GM10266 (cell line): ENCODE results near the gene C2orf92.

Experiments
- DNase-seq: peaks from one replicate; pipeline ENCODE4 v3.0.0; 2012; ENCODE audit errors: extremely low spot score
- CTCF ChIP-seq: IDR thresholded peaks from 2 replicates; pipeline ENCODE4 v1.5.1; 2012; ENCODE audit warnings: mild to moderate bottlenecking, low read depth; ENCODE audit not compliant: control insufficient read depth, insufficient read depth; ENCODE audit errors: missing control alignments

Gene C2orf92

GRCh38 chr2:97688062-97688827, 18.7 kb downstream of the C2orf92 start:
- no peak for TF ChIP-seq CTCF
- DNase-seq, result no peak

- TF ChIP-seq CTCF, result no peak
- DNase-seq, result peak; percentile 1
Measured at GRCh38 chr2:97691166-97691565, 21.7 kb downstream of the C2orf92 start.

- no peak for DNase-seq
- no peak for TF ChIP-seq CTCF
Measured at GRCh38 chr2:97693476-97693875, 24.0 kb downstream of the C2orf92 start.

GRCh38 chr2:97695744-97696143, 26.2 kb downstream of the C2orf92 start:
- DNase-seq, result peak; percentile 2
- TF ChIP-seq CTCF, result no peak

GRCh38 chr2:97697252-97698235, 28.0 kb downstream of the C2orf92 start:
- peak; percentile 91 for TF ChIP-seq CTCF
- DNase-seq, result peak; percentile 80

- DNase-seq, result peak; percentile 1
- TF ChIP-seq CTCF, result no peak
Measured at GRCh38 chr2:97698530-97698929, 29.0 kb downstream of the C2orf92 start.
